Colonic mucosa (tissue), 4 donors: ENCODE results near the gene CAPNS2. TPM values are rescaled to one million over a fixed set of nuclear protein-coding genes. Genes with fewer than 3 reads are reported as not detected.

Experiments used
- DNase-seq: peaks from one replicate; pipeline ENCODE4 v3.0.0-alpha.2; 2020
- H3K27ac ChIP-seq: fragments of 200-600 bp; one replicate; pipeline ENCODE4 v1.8.0; 2021
- H3K27me3 ChIP-seq: fragments of 200-600 bp; one replicate; pipeline ENCODE4 v1.8.0; 2021
- H3K36me3 ChIP-seq: fragments of 200-600 bp; one replicate; pipeline ENCODE4 v1.8.0; 2021
- H3K4me1 ChIP-seq: fragments of 200-600 bp; one replicate; pipeline ENCODE4 v1.8.0; 2021; ENCODE audit warnings: mild to moderate bottlenecking
- H3K4me3 ChIP-seq: fragments of 200-600 bp; one replicate; pipeline ENCODE4 v1.8.0; 2021
- H3K9ac ChIP-seq, 2 donors: one replicate each; pipeline ENCODE4 v1.7.0; 2013; ENCODE audit warnings: control low read depth in 2 of 2, low read depth in 2 of 2, low read length in 2 of 2
- H3K9me3 ChIP-seq: fragments of 200-600 bp; one replicate; pipeline ENCODE4 v1.8.0; 2021
- intact Hi-C: fragments of 100-400 bp; cut with DNase I; formaldehyde crosslinking; loops from one replicate; pipeline ENCODE4 v1.14.1; 2022
- total RNA-seq, 2 donors: library from RNA; stranded (reverse); fragmentation: NEBNext Ultra II Directional in 1 of 2; extraction: Animal tissue kit (Norgen Biotek cat#: 25700) in 1 of 2; gene quantifications; one replicate each; pipeline ENCODE4 v1.2.1, GENCODE V29; 2021
- TF ChIP-seq, protein P1 (sequence below): fragments of 200-600 bp; IDR thresholded peaks from one replicate; pipeline ENCODE4 v1.8.0; 2022; ENCODE audit warnings: antibody characterized with exemption, mild to moderate bottlenecking
- donor health status: healthy.
- donor health status: DM: no; HTN: no; CAD: no.
- donor health status: DM: no; HTN: no; CAD: no.

CAPNS2 gene
- total RNA-seq, 2 donors from 2014 or later: 0.40 to 0.42 TPM

DNA sequence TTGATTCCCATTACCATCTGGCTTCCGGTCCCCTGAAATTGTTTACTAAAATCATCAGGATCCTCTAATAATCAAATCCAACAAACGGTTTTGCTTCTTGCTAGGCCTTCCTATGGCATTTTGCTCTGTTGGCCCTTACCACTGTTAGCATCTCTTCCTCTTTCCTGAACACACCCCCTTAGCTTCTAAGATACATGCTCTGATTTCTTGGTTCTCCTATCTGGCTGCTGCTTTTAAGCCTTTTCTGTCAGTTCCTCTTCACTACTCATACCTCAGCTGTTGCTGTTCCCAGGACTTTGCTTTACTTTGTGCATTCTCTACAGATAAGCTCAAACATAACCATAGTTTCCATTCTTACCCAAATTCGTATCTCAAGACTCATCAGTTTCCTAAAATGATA, 11.4 kb downstream of the CAPNS2 start:
- H3K36me3 ChIP-seq: no peaks in the 10 kb centered on the region
- intact Hi-C loops: no loop called here

DNA sequence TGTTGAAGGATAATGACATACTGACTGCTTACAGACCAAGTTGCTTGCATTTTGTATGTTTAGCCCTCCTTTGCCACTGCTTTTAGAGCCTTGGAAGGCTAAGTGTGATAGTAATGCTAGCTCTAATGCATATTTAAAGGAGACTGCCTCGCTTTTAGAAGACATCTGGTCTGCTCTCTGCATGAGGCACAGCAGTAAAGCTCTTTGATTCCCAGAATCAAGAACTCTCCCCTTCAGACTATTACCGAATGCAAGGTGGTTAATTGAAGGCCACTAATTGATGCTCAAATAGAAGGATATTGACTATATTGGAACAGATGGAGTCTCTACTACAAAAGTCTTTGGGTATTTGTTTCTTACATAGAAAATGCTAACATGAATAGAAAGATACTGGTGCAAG, 19.1 kb downstream of the CAPNS2 start:
- intact Hi-C loops: no loop called here
- DNase-seq: no peak
- Histone ChIP-seq H3K4me1 (no peaks in the 10 kb centered on the region), H3K9ac (no peak overlapping the region), H3K4me3 (no peak overlapping the region), H3K27ac (no peak overlapping the region), H3K9me3 (no peaks in the 10 kb centered on the region), H3K36me3 (no peaks in the 10 kb centered on the region), H3K27me3 (no peaks in the 10 kb centered on the region)
- TF ChIP-seq, protein P1, sequence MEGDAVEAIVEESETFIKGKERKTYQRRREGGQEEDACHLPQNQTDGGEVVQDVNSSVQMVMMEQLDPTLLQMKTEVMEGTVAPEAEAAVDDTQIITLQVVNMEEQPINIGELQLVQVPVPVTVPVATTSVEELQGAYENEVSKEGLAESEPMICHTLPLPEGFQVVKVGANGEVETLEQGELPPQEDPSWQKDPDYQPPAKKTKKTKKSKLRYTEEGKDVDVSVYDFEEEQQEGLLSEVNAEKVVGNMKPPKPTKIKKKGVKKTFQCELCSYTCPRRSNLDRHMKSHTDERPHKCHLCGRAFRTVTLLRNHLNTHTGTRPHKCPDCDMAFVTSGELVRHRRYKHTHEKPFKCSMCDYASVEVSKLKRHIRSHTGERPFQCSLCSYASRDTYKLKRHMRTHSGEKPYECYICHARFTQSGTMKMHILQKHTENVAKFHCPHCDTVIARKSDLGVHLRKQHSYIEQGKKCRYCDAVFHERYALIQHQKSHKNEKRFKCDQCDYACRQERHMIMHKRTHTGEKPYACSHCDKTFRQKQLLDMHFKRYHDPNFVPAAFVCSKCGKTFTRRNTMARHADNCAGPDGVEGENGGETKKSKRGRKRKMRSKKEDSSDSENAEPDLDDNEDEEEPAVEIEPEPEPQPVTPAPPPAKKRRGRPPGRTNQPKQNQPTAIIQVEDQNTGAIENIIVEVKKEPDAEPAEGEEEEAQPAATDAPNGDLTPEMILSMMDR: no peak

More for the DNA sequence above, 11.4 kb downstream of the CAPNS2 start:
- Histone ChIP-seq H3K4me3 (no peak overlapping the region), H3K4me1 (no peaks in the 10 kb centered on the region), H3K27me3 (no peaks in the 10 kb centered on the region), H3K27ac (no peak overlapping the region), H3K9me3 (no peaks in the 10 kb centered on the region), H3K9ac (no peak overlapping the region)
- DNase-seq: no peak
- TF ChIP-seq, protein P1: no peak

DNA sequence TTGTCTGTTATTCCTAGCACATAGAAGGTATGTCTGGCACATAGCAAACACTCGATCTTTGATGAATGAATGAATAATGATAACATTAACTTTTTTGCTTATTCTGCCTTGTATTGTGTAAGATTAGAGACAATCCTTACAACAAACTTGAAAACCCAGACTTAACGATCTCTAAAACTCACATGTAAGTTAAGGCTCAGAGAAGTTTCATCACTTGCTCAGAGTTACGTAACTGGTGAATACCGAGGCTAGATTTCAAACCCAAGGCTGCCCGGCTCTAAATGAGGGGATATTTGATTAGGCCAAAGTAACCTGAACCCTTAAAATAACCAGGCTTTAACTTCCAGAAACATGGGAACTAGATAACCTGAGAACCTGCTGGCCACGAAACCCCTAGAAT, 22.3 kb downstream of the CAPNS2 start:
- TF ChIP-seq, protein P1: no peak
- H3K9me3 ChIP-seq: no peaks in the 10 kb centered on the region
- no peaks in the 10 kb centered on the region for H3K36me3 ChIP-seq
- H3K27ac ChIP-seq: no peak overlapping the region
- H3K27me3 ChIP-seq: no peaks in the 10 kb centered on the region
- intact Hi-C loops: no loop called here
- no peak overlapping the region for H3K4me3 ChIP-seq
- no peak overlapping the region for H3K9ac ChIP-seq
- no peaks in the 10 kb centered on the region for H3K4me1 ChIP-seq
- no peak for DNase-seq

DNA sequence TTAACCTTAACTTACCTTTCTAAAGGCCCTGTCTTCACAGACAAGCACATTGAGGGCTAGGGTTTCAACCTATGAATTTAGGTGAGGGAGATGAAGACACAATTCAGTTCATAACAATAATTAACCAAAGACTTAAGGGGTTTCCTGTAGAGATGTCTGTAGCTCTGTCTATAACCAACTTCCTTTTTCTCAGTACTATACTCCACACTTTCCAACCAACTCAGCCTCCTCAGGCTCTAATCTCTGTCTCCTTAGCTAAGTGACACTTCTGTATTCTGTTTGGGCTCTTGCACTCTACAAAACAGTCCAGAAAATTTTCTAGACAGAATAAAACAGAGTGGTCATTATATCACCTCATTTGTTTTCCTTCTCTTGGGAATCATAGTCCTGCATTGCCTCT, 25.8 kb downstream of the CAPNS2 start:
- H3K9ac ChIP-seq: no peak overlapping the region
- H3K36me3 ChIP-seq: no peaks in the 10 kb centered on the region
- intact Hi-C loops: no loop called here
- H3K4me1 ChIP-seq: no peaks in the 10 kb centered on the region
- TF ChIP-seq, protein P1: no peak
- no peak overlapping the region for H3K4me3 ChIP-seq
- DNase-seq: no peak
- H3K27ac ChIP-seq: no peak overlapping the region
- H3K9me3 ChIP-seq: no peaks in the 10 kb centered on the region
- no peaks in the 10 kb centered on the region for H3K27me3 ChIP-seq

DNA sequence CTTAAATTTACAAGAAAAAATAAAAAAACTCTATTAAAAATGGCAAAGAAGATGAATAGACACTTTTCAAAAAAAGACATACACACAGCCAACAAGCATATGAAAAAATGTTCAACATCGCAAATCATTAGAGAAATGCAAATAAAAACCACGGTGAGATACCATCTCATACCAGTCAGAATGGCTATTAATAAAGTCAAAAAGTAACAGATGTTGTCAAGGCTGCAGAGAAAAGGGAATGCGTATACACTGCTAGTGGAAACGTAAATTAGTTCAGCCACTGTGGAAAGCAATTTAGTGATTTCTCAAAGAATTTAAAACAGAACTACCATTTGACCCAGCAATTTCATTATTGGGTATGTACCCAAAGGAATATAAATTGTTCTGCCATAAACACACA, 31.4 kb downstream of the CAPNS2 start:
- H3K27ac ChIP-seq: no peak overlapping the region
- intact Hi-C loops: no loop called here
- TF ChIP-seq, protein P1: no peak
- no peak overlapping the region for H3K4me3 ChIP-seq
- H3K4me1 ChIP-seq: no peaks in the 10 kb centered on the region
- H3K36me3 ChIP-seq: no peaks in the 10 kb centered on the region
- no peak overlapping the region for H3K9ac ChIP-seq
- H3K9me3 ChIP-seq: no peaks in the 10 kb centered on the region
- no peak for DNase-seq
- no peaks in the 10 kb centered on the region for H3K27me3 ChIP-seq
